ENCODE measurements around the gene STK17A.
"Not testable (repeated sequence)": the region's sequence is repeated elsewhere in the genome, so short reads cannot be mapped to it uniquely, and the experiment has no call there.

The STK17A gene

GRCh38 chr7:43600056-43600455 is 17.1 kb downstream of the STK17A start:
- DNase-seq (ENCODE audit: low spot score): no peak

- no peak for DNase-seq (ENCODE audit: low spot score)
Measured at GRCh38 chr7:43602256-43602655, 19.3 kb downstream of the STK17A start.

GRCh38 chr7:43604251-43604650 is 21.3 kb downstream of the STK17A start:
- no peak for DNase-seq (ENCODE audit: low spot score)

GRCh38 chr7:43609097-43609496 is 26.2 kb downstream of the STK17A start:
- DNase-seq (ENCODE audit: low spot score): no peak

- peak; percentile 27 for DNase-seq (ENCODE audit: low spot score)
Measured at GRCh38 chr7:43612128-43612527, 29.2 kb downstream of the STK17A start.

GRCh38 chr7:43612599-43613589 is 30.0 kb downstream of the STK17A start:
- peak; percentile 73 for DNase-seq (ENCODE audit: low spot score)

GRCh38 chr7:43615558-43616145 is 32.7 kb downstream of the STK17A start:
- no peak for DNase-seq (ENCODE audit: low spot score)

- DNase-seq (ENCODE audit: low spot score): no peak
Measured at GRCh38 chr7:43616977-43617376, 34.1 kb downstream of the STK17A start.

GRCh38 chr7:43618073-43618472 is 35.2 kb downstream of the STK17A start:
- no peak for DNase-seq (ENCODE audit: low spot score)

- DNase-seq (ENCODE audit: low spot score): no peak
Measured at GRCh38 chr7:43619213-43620012, 36.5 kb downstream of the STK17A start.

- DNase-seq (ENCODE audit: low spot score): no peak
Measured at GRCh38 chr7:43621729-43622448, 39.0 kb downstream of the STK17A start.

- DNase-seq (ENCODE audit: low spot score): no peak
Measured at GRCh38 chr7:43624156-43624555, 41.2 kb downstream of the STK17A start.

GRCh38 chr7:43625453-43625852 is 42.5 kb downstream of the STK17A start:
- no peak for DNase-seq (ENCODE audit: low spot score)

GRCh38 chr7:43625980-43626379 is 43.1 kb downstream of the STK17A start:
- DNase-seq (ENCODE audit: low spot score): no peak

GRCh38 chr7:43626695-43627094 is 43.8 kb downstream of the STK17A start:
- no peak for DNase-seq (ENCODE audit: low spot score)

GRCh38 chr7:43627798-43628197 is 44.9 kb downstream of the STK17A start:
- DNase-seq (ENCODE audit: low spot score): not testable (repeated sequence)

GRCh38 chr7:43628431-43628830 is 45.5 kb downstream of the STK17A start:
- DNase-seq (ENCODE audit: low spot score): no peak

GRCh38 chr7:43629857-43630256 is 46.9 kb downstream of the STK17A start:
- no peak for DNase-seq (ENCODE audit: low spot score)

GRCh38 chr7:43630482-43630881 is 47.6 kb downstream of the STK17A start:
- no peak for DNase-seq (ENCODE audit: low spot score)

- DNase-seq (ENCODE audit: low spot score): no peak
Measured at GRCh38 chr7:43631559-43631958, 48.7 kb downstream of the STK17A start.

GRCh38 chr7:43632746-43633145 is 49.8 kb downstream of the STK17A start:
- DNase-seq (ENCODE audit: low spot score): no peak

GRCh38 chr7:43634384-43634783 is 51.5 kb downstream of the STK17A start:
- DNase-seq (ENCODE audit: low spot score): no peak
